Measurements from ENCODE around the gene LRRC8C.

DNA sequence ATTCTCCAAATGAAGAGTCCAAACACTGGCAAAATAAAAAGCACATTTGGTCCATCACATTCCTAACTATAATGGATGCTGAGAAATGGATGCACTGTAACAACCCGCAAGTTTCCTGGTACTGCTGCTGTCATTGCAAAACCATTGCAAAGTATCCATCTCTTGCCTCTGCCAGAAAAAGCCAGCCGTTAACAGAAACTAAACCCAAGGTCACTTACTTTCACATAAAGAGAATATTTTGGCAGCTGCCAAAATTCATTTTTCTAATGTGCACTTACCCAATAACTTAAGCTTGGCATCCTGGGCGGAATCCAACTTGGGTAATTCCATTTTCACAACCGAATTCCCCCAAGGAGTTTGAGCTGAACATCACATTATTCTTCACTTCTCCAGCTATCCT, 110.9 kb downstream of the LRRC8C start:
- TF ChIP-seq, protein P1, sequence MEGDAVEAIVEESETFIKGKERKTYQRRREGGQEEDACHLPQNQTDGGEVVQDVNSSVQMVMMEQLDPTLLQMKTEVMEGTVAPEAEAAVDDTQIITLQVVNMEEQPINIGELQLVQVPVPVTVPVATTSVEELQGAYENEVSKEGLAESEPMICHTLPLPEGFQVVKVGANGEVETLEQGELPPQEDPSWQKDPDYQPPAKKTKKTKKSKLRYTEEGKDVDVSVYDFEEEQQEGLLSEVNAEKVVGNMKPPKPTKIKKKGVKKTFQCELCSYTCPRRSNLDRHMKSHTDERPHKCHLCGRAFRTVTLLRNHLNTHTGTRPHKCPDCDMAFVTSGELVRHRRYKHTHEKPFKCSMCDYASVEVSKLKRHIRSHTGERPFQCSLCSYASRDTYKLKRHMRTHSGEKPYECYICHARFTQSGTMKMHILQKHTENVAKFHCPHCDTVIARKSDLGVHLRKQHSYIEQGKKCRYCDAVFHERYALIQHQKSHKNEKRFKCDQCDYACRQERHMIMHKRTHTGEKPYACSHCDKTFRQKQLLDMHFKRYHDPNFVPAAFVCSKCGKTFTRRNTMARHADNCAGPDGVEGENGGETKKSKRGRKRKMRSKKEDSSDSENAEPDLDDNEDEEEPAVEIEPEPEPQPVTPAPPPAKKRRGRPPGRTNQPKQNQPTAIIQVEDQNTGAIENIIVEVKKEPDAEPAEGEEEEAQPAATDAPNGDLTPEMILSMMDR (IDR thresholded peaks at IDR 0.05), result no peak
- TF ChIP-seq ZFX (IDR thresholded peaks at IDR 0.05; ENCODE audit: borderline replicate concordance), result no peak
